CMK (cell line): Measurements from ENCODE around the gene MOV10.

Source experiments
- DNase-seq: peaks from one replicate; pipeline ENCODE4 v3.0.0-alpha.2; 2010; ENCODE audit warnings: low read depth

The MOV10 gene

DNA sequence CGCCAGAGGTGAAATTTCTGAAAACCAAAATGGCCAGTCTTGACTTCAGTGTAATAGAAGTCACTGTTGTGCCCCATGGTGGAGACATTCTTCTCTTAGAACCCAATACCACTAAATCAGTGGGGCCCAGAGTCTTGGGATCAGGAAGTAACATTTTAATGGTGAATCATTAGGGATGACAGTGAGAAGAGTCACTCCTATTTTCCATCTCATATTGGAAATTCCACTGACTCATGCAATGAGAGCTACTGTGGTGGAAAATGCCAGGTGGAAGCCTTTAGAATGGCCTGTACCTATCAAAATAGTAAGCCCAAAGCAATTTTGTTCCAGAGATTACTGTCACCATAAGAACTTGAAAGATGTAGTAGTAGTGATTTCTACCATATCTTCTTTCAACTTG, 61.3 kb downstream of the MOV10 start:
- DNase-seq: no peak

DNA sequence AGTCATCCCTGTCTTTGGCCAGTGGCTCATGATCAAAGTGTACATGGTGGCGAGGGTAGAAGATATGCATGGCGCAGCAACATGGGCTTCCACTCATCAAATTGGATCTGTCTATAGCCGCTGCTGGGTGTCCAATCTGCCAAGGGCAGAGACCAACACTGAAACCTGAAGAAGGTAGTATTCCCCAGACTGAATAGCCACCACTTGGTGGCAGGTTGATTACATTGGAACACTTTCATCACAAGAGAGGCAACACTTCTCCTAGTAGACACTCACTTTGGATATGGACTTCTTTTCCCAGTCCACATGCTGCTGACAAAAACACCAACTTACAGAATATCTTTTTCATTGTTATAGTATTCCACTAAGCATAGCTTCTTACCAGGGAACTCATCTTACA, 63.1 kb downstream of the MOV10 start:
- no peak for DNase-seq

GRCh38 chr1:112743174-112744008, 68.9 kb downstream of the MOV10 start:
- DNase-seq: no peak

DNA sequence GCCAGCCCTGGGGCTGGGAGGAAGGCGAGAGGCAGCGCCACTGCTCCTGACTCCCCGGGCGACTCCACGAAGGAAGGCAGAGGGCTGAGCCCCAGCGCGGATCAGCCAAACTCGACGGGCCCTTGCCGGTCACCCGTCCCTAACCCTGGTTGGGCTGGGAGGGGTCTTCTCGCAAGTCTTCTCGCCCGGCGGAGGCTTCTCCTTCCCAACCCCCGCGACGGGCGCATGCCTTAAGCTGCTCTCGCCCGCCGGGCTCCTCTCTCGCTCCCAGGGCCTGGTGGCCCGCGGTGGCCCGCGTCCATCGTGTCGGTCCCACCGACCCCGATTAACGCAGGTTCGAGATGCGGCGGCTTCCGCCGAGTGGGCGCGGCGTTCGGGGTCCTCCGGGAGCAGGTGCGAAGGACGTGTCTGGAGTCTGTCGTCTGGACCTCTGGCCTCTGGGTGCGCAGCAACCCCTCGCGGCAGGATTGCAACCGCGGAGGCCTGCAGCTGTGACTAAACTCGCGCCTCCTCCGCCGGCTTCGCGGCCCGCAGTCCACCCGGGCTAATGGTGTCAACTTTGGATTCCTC, 69.6 kb downstream of the MOV10 start:
- no peak for DNase-seq

DNA sequence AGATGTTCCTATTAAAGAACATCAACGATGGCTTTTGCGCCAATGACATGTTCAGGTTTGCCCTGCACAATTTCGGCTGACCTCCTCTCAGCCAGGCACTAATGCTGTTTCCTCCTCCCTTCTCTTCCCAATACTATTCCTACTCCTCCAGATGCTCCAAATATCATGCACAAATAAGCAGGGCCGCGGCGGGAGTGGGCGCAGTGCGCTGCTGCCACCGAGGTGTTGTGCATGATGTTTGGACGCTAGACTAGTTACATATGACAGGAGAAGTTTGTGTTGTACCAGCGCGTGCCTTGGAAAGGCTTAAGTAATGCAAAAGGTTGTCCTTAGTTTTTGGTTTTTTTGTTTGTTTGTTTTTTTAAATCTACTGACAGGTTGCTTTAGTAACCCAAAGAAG, 73.9 kb downstream of the MOV10 start:
- DNase-seq: no peak
